Measurements from ENCODE around the gene CALN1. TPM values are rescaled to one million over a fixed set of nuclear protein-coding genes. Genes with fewer than 3 reads are reported as not detected.

Gene CALN1
- total RNA-seq, 2 experiments from 2014 or later = not detected

- POLR2A ChIA-PET = no interaction called here
- CTCF ChIA-PET = no interaction called here
Measured at GRCh38 chr7:72275382-72276070, 136.6 kb downstream of the CALN1 start.

- ChIA-PET POLR2A (no interaction called here), CTCF (interaction anchor here (0.7 kb wide), 1 partner anchor 1749 kb away, joined by 4 read pairs; no protein-coding TSS in a partner anchor)
Measured at GRCh38 chr7:72272479-72272878, 139.7 kb downstream of the CALN1 start.

- ChIA-PET POLR2A (no interaction called here), CTCF (no interaction called here)
Measured at GRCh38 chr7:72268796-72269195, 143.3 kb downstream of the CALN1 start.

- POLR2A ChIA-PET = no interaction called here
- CTCF ChIA-PET = no interaction called here
Measured at GRCh38 chr7:72268090-72268489, 144.0 kb downstream of the CALN1 start.

- ChIA-PET CTCF (no interaction called here), POLR2A (no interaction called here)
Measured at GRCh38 chr7:72267291-72267800, 144.8 kb downstream of the CALN1 start.

- CTCF ChIA-PET = no interaction called here
- POLR2A ChIA-PET = no interaction called here
Measured at GRCh38 chr7:72266771-72267170, 145.4 kb downstream of the CALN1 start.

GRCh38 chr7:72265071-72265904 lies 146.8 kb downstream of the CALN1 start:
- POLR2A ChIA-PET = no interaction called here
- CTCF ChIA-PET = no interaction called here

- CTCF ChIA-PET = no interaction called here
- POLR2A ChIA-PET = no interaction called here
Measured at GRCh38 chr7:72260406-72260805, 151.7 kb downstream of the CALN1 start.

GRCh38 chr7:72258074-72258473 lies 154.1 kb downstream of the CALN1 start:
- ChIA-PET POLR2A (no interaction called here), CTCF (no interaction called here)

- CTCF ChIA-PET = no interaction called here
- POLR2A ChIA-PET = no interaction called here
Measured at GRCh38 chr7:72254455-72254854, 157.7 kb downstream of the CALN1 start.

- CTCF ChIA-PET = no interaction called here
- POLR2A ChIA-PET = no interaction called here
Measured at GRCh38 chr7:72249106-72249505, 163.0 kb downstream of the CALN1 start.

- ChIA-PET CTCF (no interaction called here), POLR2A (no interaction called here)
Measured at GRCh38 chr7:72244826-72245398, 167.2 kb downstream of the CALN1 start.

- POLR2A ChIA-PET = no interaction called here
- CTCF ChIA-PET = no interaction called here
Measured at GRCh38 chr7:72243329-72243728, 168.8 kb downstream of the CALN1 start.

GRCh38 chr7:72235351-72235750 lies 176.8 kb downstream of the CALN1 start:
- ChIA-PET CTCF (interaction anchor here (0.7 kb wide), 1 partner anchor 25 kb away, joined by 3 read pairs; no protein-coding TSS in a partner anchor), POLR2A (no interaction called here)

GRCh38 chr7:72234086-72234485 lies 178.1 kb downstream of the CALN1 start:
- POLR2A ChIA-PET = no interaction called here
- CTCF ChIA-PET = no interaction called here

GRCh38 chr7:72230281-72230680 lies 181.9 kb downstream of the CALN1 start:
- POLR2A ChIA-PET = no interaction called here
- CTCF ChIA-PET = no interaction called here

- CTCF ChIA-PET = no interaction called here
- POLR2A ChIA-PET = no interaction called here
Measured at GRCh38 chr7:72223351-72223750, 188.8 kb downstream of the CALN1 start.

- POLR2A ChIA-PET = no interaction called here
- CTCF ChIA-PET = no interaction called here
Measured at GRCh38 chr7:72222136-72222535, 190.0 kb downstream of the CALN1 start.

- ChIA-PET CTCF (no interaction called here), POLR2A (no interaction called here)
Measured at GRCh38 chr7:72219500-72219899, 192.6 kb downstream of the CALN1 start.

- ChIA-PET POLR2A (no interaction called here), CTCF (no interaction called here)
Measured at GRCh38 chr7:72217151-72217550, 195.0 kb downstream of the CALN1 start.

GRCh38 chr7:72213769-72214168 lies 198.4 kb downstream of the CALN1 start:
- CTCF ChIA-PET = no interaction called here
- POLR2A ChIA-PET = no interaction called here

Data from activated CD8-positive, alpha-beta memory T cell treated with anti-CD3 and anti-CD28 coated beads for 36 hours (primary cell).